Psoas muscle (tissue), 8 donors: ENCODE results near the gene LYPD8. TPM values are rescaled to one million over a fixed set of nuclear protein-coding genes. Genes with fewer than 3 reads are reported as not detected.

ENCODE experiments used
- ATAC-seq, 4 donors: fragments of 200-7000 bp; cut with Tn5 transposase; one replicate each; pipeline ENCODE4 v1.9.1; 2020; ENCODE audit warnings: moderate library complexity in 3 of 4, mild to moderate bottlenecking in 2 of 4
- DNase-seq, 2 donors: peaks; one replicate each; pipeline ENCODE4 v3.0.0-alpha.2; 2020
- H3K27ac ChIP-seq: fragments of 200-600 bp; one replicate; pipeline ENCODE4 v1.8.0; 2022
- H3K27me3 ChIP-seq, 3 donors: fragments of 200-600 bp in 1 of 3; one replicate each; pipeline versions ENCODE4 v1.6.1 to v1.8.0; 2013 to 2022; ENCODE audit warnings: low read length in 2 of 3, mild to moderate bottlenecking in 2 of 3, moderate library complexity in 1 of 3; ENCODE audit not compliant: insufficient read depth in 3 of 3
- H3K36me3 ChIP-seq, 2 donors: fragments of 200-600 bp in 1 of 2; one replicate each; pipeline versions ENCODE4 v1.6.1 to v1.8.0; 2013 to 2022; ENCODE audit warnings: low read depth in 1 of 2, mild to moderate bottlenecking in 1 of 2, moderate library complexity in 1 of 2; ENCODE audit not compliant: insufficient read depth in 1 of 2
- H3K4me1 ChIP-seq: fragments of 200-600 bp; one replicate; pipeline ENCODE4 v1.8.0; 2022
- H3K4me3 ChIP-seq: fragments of 200-600 bp; one replicate; pipeline ENCODE4 v1.8.0; 2022; ENCODE audit warnings: mild to moderate bottlenecking
- H3K9me3 ChIP-seq: fragments of 200-600 bp; one replicate; pipeline ENCODE4 v1.8.0; 2022
- WGBS, 3 donors: extraction: QIAGEN DNeasy Blood & Tissue Kit; methylation state at CpG; one replicate each; pipeline versions ENCODE4 v1.1.6 to v1.1.7; 2013; 5-methylcytosine and 5-hydroxymethylcytosine counted together
- intact Hi-C, 2 donors: fragments of 100-400 bp; cut with DNase I; formaldehyde crosslinking; loops; one replicate each; pipeline versions ENCODE4 v1.11.0 to v1.14.2; 2022
- polyA plus RNA-seq, 3 donors: library from polyadenylated mRNA; stranded (reverse); fragments of 200-250 nt; gene quantifications; one replicate each; pipeline ENCODE4 v1.2.3, GENCODE V29; 2013
- total RNA-seq, 4 donors: library from RNA; stranded (reverse); fragmentation: NEBNext Ultra II Directional in 2 of 4; extraction: Animal tissue kit (Norgen Biotek cat#: 25700) in 2 of 4; gene quantifications; one replicate each; pipeline versions ENCODE4 v1.2.1 to v1.2.4, GENCODE V29; 2021 to 2023
- TF ChIP-seq, protein P1 (sequence below): fragments of 200-600 bp; IDR thresholded peaks from one replicate; pipeline ENCODE4 v1.8.0; 2022; ENCODE audit warnings: antibody characterized with exemption
- donor health status: healthy with polysubstance abuse.
- donor health status: DM: no; HTN: no; CAD: no; lungs with moderate emphysema.
- donor health status: Bipolar disorder and iron deficiency.
- donor health status: healthy.
- donor health status: DM: yes; HTN: yes; CAD: no.
- donor health status: DM: no; HTN: no; CAD: no.
- donor health status: DM: no; HTN: no; CAD: no.
- donor health status: DM: yes; HTN: yes; CAD: no.

Gene LYPD8
- total and polyA plus RNA-seq, 7 donors, result not detected

DNA sequence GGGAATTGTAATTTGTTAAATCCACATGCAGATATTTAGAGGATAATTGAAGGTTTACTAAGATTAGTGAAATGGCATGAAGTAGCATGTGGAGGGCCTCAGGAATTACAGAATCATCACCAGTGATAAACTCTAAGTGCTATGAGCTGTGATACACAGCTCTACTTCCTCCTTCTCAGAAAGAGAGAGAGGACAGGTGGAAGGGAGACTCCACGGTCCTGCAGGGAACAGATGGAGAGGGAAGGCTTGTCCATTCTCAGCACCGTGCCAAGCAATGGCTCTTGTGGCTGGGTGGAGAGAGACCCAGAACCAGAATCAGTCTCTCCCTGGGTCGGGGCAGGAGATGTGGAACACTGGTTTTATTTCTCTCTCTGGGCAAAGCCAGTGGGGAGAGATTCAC, 27.8 kb upstream of the LYPD8 start:
- TF ChIP-seq, protein P1, sequence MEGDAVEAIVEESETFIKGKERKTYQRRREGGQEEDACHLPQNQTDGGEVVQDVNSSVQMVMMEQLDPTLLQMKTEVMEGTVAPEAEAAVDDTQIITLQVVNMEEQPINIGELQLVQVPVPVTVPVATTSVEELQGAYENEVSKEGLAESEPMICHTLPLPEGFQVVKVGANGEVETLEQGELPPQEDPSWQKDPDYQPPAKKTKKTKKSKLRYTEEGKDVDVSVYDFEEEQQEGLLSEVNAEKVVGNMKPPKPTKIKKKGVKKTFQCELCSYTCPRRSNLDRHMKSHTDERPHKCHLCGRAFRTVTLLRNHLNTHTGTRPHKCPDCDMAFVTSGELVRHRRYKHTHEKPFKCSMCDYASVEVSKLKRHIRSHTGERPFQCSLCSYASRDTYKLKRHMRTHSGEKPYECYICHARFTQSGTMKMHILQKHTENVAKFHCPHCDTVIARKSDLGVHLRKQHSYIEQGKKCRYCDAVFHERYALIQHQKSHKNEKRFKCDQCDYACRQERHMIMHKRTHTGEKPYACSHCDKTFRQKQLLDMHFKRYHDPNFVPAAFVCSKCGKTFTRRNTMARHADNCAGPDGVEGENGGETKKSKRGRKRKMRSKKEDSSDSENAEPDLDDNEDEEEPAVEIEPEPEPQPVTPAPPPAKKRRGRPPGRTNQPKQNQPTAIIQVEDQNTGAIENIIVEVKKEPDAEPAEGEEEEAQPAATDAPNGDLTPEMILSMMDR, result no peak
- Histone ChIP-seq H3K9me3 (no peaks in the 10 kb centered on the region), H3K36me3 (no peaks in the 10 kb centered on the region), H3K4me3 (no peak overlapping the region), H3K27ac (no peak overlapping the region), H3K27me3 (peaks cover 0 to 2% (median 0%) of the 10 kb centered on the region in 3 donors), H3K4me1 (no peaks in the 10 kb centered on the region)
- intact Hi-C loops, result no loop called here
- DNase-seq (no peak), ATAC-seq (no peak)
- WGBS, 3 donors, result 48 to 63% (median 49%) methylated on average over 3 of the region's 3 CpGs

DNA sequence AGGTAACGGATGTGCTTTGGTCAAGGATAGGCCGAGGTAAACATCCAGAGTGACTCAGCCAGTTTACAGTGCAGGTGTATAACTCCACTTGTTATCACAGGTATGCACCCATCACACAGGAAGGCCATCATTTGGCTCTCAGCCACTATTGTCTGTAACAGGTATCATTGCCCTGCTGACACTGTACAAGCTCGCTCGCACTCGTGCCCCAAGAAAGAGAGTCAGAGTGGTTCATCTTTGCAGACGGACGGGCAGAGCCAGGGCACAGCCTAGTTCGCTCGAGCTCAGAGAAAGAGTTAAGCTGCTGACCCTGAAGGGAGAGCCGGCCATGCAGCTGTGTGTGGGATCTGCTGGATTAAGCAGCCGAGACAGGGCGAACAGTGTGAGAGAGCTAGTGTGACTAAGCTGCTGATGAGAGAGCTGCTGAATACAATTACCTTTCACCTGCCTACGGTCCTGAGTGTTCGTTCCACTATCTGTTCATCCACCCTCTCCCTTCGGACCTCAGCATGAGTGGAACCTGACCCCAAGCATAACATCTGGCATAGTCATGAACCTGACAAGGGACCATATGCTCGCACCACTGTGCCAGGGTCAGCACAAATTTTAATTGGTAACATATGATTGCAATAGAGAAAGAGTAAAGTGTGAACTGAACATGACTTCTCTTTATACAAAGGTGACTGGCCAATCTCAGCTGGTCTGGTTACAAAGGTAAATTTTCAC, 27.0 kb upstream of the LYPD8 start:
- Histone ChIP-seq H3K9me3 (no peaks in the 10 kb centered on the region), H3K4me1 (no peaks in the 10 kb centered on the region), H3K27ac (no peak overlapping the region), H3K27me3 (peaks cover 0 to 2% (median 0%) of the 10 kb centered on the region in 3 donors), H3K4me3 (no peak overlapping the region), H3K36me3 (no peaks in the 10 kb centered on the region)
- DNase-seq (no peak), ATAC-seq (no peak)
- TF ChIP-seq, protein P1, result no peak
- 71 to 80% (median 75%) methylated on average over 16 of the region's 16 CpGs for WGBS, 3 donors
- intact Hi-C loops, result no loop called here

DNA sequence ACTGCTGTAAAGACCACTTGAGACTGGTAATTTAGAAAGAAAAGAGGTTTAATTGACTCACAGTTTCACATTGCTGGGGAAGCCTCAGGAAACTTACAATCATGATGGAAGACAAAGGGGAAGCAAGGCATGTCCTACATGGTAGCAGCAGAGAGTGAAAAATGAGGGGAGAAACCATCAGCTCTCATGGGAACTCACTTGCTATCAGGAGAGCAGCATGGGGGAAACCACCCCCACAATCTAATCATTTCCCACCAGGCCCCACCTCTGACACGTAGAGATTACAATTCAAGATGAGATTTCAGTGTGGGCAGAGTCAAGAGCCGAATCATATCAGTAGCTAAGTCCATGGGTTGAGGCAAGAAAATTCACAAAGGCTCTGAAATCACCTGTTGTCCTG, 23.8 kb upstream of the LYPD8 start:
- Histone ChIP-seq H3K27ac (no peak overlapping the region), H3K27me3 (peaks cover 0 to 2% (median 0%) of the 10 kb centered on the region in 3 donors), H3K4me3 (no peak overlapping the region), H3K4me1 (no peaks in the 10 kb centered on the region), H3K36me3 (no peaks in the 10 kb centered on the region), H3K9me3 (no peaks in the 10 kb centered on the region)
- 48 to 57% (median 56%) methylated on average over 2 of the region's 2 CpGs for WGBS, 3 donors
- ATAC-seq (no peak), DNase-seq (no peak)
- intact Hi-C loops, result no loop called here
- TF ChIP-seq, protein P1, result no peak

DNA sequence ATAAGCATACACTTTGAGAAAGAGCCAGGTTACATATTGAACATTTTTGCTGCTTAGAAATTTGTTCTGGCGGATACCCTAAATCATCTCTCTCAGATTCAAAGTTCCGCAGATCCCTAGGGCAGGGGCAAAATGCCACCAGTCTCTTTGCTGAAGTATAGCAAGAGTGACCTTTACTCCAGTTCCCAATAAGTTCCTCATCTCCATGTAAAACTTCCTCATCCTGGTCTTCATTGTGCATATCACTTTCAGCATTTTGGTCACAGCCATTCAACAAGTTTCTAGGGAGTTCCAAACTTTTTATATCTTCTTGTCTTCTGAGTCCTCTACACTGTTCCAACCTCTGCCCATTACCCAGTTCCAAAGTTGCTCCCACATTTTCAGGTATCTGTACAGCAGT, 23.3 kb upstream of the LYPD8 start:
- ATAC-seq (no peak), DNase-seq (no peak)
- H3K9me3 ChIP-seq, result no peaks in the 10 kb centered on the region
- no peaks in the 10 kb centered on the region for H3K36me3 ChIP-seq
- TF ChIP-seq, protein P1, result no peak
- no peak overlapping the region for H3K4me3 ChIP-seq
- WGBS, 3 donors, result 91 to 92% (median 92%) methylated on average over 2 of the region's 2 CpGs
- H3K4me1 ChIP-seq, result no peaks in the 10 kb centered on the region
- H3K27ac ChIP-seq, result no peak overlapping the region
- intact Hi-C loops, result no loop called here
- peaks cover 0 to 2% (median 0%) of the 10 kb centered on the region in 3 donors for H3K27me3 ChIP-seq

DNA sequence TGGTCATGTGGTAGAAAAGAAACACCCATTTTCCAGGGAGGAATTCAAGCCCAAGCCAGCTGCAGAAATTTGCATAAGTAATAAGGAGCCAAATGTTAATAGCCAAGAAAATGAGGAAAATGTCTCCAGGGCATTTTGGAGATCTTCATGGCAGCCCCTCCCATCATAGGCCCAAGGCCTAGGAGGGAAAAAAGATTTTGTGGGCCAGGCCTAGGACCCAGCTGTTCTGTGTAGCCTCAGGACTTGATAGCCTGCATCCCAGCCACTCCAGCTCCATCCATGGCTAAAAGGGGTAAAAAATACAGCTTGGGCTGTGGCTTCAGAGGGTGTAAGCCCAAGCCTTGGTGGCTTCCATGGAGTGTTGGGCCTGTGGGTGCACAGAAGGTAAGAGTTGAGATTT, 21.4 kb upstream of the LYPD8 start:
- no peaks in the 10 kb centered on the region for H3K36me3 ChIP-seq
- H3K27me3 ChIP-seq, result peaks cover 0 to 2% (median 0%) of the 10 kb centered on the region in 3 donors
- no peak overlapping the region for H3K4me3 ChIP-seq
- DNase-seq (no peak), ATAC-seq (no peak)
- H3K4me1 ChIP-seq, result no peaks in the 10 kb centered on the region
- intact Hi-C loops, result no loop called here
- TF ChIP-seq, protein P1, result no peak
- no peaks in the 10 kb centered on the region for H3K9me3 ChIP-seq
- no peak overlapping the region for H3K27ac ChIP-seq
